ENCODE data around the gene C2CD2. TPM values are rescaled to one million over a fixed set of nuclear protein-coding genes. Genes with fewer than 3 reads are reported as not detected.

The C2CD2 gene
- total RNA-seq, 1 donor from 2014 or later = 7.0 TPM

DNA sequence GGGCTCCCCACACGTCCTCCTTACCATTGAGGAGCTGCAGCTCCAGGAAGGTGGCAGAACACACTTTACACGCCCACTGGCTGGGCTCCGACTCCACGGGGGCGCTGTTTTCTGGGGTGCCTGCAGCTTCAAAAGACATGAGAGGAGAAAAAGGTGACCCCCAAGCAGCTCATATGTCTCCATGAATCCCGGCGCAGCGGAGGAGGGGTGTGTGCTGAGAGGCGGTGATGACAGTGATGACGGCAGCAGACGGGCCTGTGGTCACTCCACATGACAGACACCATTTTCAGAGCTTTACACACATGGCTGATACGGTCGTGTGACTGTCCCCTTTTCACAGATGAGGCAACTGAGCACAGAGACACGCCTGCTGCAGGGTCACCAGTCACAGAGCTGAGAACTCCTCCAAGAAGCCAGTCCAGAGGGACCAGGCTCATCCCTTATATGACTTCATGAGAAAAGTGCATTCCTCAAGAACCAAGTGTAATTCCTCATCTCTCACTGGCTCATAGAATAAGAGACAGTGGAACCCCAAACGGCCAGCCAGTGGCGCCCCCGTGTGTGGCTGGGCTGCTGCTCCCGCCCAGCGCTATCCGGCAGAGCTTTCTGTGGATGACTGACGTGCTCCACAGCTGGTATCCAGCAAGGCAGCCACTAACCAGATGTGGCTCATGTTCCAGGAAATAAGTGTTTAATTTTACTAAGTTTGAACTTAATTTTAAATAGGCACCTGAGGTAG lies 106.6 kb downstream of the C2CD2 start:
- intact Hi-C loops (cut with DNase I) = no loop called here
- DNase-seq (ENCODE audit: missing footprints) = no peak
- ATAC-seq = no peak

GRCh38 chr21:41846536-41846935 lies 107.3 kb downstream of the C2CD2 start:
- DNase-seq (ENCODE audit: missing footprints) (no peak), ATAC-seq (no peak)
- intact Hi-C loops (cut with DNase I) = no loop called here

DNA sequence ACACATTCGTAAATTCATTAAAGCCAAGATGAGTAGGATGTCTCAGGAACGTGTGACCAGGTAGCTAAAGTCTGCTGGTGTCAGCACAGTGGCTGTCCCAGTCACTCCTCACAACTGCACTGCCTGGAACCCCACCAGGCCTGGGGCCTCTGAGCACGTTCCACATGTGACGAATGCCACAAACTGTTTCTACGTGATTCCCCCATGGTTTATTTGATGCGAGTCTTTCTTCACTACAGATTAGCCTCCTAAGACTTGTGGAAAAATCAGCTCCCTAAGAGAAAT lies 107.8 kb downstream of the C2CD2 start:
- ATAC-seq (no peak), DNase-seq (ENCODE audit: missing footprints) (no peak)
- intact Hi-C loops (cut with DNase I) = no loop called here

- ATAC-seq = no peak
- DNase-seq (ENCODE audit: missing footprints) = no peak
- intact Hi-C loops (cut with DNase I) = no loop called here
Observed at GRCh38 chr21:41845310-41846032, 108.3 kb downstream of the C2CD2 start.

DNA sequence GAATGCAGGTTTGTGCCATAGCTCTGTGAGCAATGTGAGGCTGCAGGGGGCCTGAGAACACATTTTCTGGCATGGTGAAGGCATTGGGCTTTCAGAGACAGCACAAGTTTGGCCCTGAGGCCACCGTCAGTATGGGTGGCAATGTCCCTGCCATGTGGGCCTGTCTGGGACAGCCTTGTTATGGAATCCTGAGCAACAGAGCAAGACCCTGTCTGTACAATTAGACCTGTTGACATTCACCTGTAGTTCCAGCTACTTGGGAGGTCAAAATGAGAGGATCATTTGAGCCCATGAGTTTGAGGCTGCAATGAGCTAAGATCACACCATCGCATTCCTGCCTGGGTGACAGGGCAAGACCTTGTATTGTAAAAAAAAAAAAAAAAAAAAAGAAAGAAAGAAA lies 110.2 kb downstream of the C2CD2 start:
- intact Hi-C loops (cut with DNase I) = no loop called here
- no peak for ATAC-seq

DNA sequence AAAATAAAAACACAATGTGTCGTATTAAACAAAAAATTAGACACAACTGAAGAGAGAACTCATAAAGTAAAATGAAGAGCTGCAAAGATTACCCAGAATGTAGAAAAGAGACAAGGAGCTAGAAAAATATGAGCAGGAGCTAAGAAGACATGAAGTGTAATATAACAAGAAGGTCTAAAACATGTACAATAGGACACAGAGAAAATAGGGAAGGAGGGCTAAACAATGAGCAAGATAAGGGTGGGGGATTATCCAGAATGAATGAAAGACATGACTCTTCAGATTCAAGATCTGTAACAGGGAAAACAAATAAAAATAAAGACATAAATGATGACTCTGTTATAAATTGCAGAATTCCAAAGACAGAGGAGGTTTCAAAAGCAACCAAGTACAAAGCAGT lies 112.9 kb downstream of the C2CD2 start:
- DNase-seq (ENCODE audit: missing footprints) = no peak
- no peak for ATAC-seq
- intact Hi-C loops (cut with DNase I) = no loop called here

More for the DNA sequence above, 110.2 kb downstream of the C2CD2 start:
- DNase-seq (ENCODE audit: missing footprints) = no peak

DNA sequence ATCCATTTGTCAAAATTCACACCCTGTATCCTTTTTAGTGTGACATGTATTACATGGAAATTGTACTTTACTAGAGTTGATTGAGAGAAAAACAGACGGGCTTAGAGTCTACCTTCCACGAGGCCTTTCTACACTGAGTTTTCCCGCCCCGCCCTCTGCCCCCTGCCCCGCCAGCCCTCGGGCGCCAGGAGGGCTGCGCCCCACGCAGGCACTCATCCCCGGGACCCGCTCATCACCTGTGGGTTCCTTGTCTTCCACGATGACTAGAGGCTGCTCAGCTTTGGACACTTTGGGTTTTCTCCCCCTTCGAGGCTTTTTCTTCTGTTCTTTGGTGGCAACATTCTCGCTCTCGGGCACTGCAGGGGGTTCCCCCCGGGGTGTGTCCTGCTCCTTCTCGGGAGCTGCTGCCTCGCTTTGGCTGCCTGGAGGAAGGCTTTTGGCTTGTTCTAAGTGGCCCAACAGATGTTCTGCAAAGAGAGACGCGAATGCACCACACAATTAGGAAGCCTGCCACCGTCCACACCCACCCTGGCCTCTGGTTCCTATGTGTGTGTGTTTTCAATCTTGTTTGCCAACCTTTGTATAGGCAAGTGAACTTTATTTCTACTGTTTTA lies 114.3 kb downstream of the C2CD2 start:
- ATAC-seq (no peak), DNase-seq (ENCODE audit: missing footprints) (no peak)
- intact Hi-C loops (cut with DNase I) = no loop called here

- no peak for DNase-seq (ENCODE audit: missing footprints)
- no peak for ATAC-seq
Observed at GRCh38 chr21:41837756-41838297, 116.0 kb downstream of the C2CD2 start.

GRCh38 chr21:41836166-41837015 lies 117.4 kb downstream of the C2CD2 start:
- DNase-seq (ENCODE audit: missing footprints) (no peak), ATAC-seq (no peak)
- intact Hi-C loops (cut with DNase I) = no loop called here

More at GRCh38 chr21:41837756-41838297, 116.0 kb downstream of the C2CD2 start:
- intact Hi-C loops (cut with DNase I) = no loop called here

DNA sequence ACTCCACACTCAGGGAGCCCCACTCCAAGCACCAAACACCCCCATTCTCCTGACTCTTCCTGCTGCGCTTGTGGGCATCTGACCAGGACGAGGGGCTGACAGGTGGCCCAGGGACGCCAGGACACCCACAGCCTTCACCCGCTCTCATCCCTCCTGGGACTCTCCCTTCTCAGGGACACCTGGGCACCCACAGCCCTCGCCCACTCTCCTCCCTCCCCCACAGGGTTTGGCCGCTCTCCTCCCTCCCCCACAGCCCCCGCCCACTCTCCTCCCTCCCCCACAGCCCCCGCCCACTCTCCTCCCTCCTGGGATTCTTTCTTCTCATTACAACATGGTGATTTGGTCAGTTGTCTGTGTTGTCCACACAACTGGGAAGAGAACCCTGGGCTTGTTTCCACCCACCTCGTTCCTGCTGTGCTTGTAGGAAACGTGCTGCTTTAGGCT lies 118.1 kb downstream of the C2CD2 start:
- intact Hi-C loops (cut with DNase I) = no loop called here
- ATAC-seq (no peak), DNase-seq (ENCODE audit: missing footprints) (no peak)

Other genes starting within 250 kb of the C2CD2 start
- 0.08 TPM for gene RIPK4, start 187.0 kb downstream of the C2CD2 start, total RNA-seq
- gene PRDM15, start 74.7 kb downstream of the C2CD2 start, total RNA-seq = 4.6 TPM
- 6.1 TPM for gene ZBTB21, start 56.3 kb upstream of the C2CD2 start, total RNA-seq
- not detected for gene UMODL1, start 117.3 kb upstream of the C2CD2 start, total RNA-seq

Measured in Right ventricle myocardium inferior (tissue), 1 donor.